HG03135 (cell line): ENCODE measurements around the gene ENKD1.

Experiments used
- ATAC-seq: cut with Tn5 transposase; IDR thresholded peaks from one replicate; pipeline ENCODE4 v1.9.1; 2021; ENCODE audit warnings: mild to moderate bottlenecking, moderate library complexity; ENCODE audit not compliant: unreplicated experiment

ENKD1 gene

GRCh38 chr16:67679935-67680897, 13.7 kb upstream of the ENKD1 start:
- no peak for ATAC-seq

GRCh38 chr16:67678354-67679023, 11.9 kb upstream of the ENKD1 start:
- ATAC-seq = no peak

GRCh38 chr16:67677712-67678111, 11.2 kb upstream of the ENKD1 start:
- ATAC-seq = no peak

GRCh38 chr16:67676939-67677338, 10.4 kb upstream of the ENKD1 start:
- ATAC-seq = no peak

- ATAC-seq = no peak
Observed at GRCh38 chr16:67676516-67676915, 10.0 kb upstream of the ENKD1 start.

- no peak for ATAC-seq
Observed at GRCh38 chr16:67675999-67676398, 9.4 kb upstream of the ENKD1 start.

- no peak for ATAC-seq
Observed at GRCh38 chr16:67675579-67675935, 9.0 kb upstream of the ENKD1 start.

- ATAC-seq = no peak
Observed at GRCh38 chr16:67674851-67675578, 8.5 kb upstream of the ENKD1 start.

- ATAC-seq = no peak
Observed at GRCh38 chr16:67673712-67674580, 7.4 kb upstream of the ENKD1 start.

- no peak for ATAC-seq
Observed at GRCh38 chr16:67672739-67673662, 6.5 kb upstream of the ENKD1 start.

- no peak for ATAC-seq
Observed at GRCh38 chr16:67672306-67672705, 5.8 kb upstream of the ENKD1 start.

GRCh38 chr16:67669499-67670101, 3.0 kb upstream of the ENKD1 start:
- ATAC-seq = no peak

- no peak for ATAC-seq
Observed at GRCh38 chr16:67668495-67669157, 2.1 kb upstream of the ENKD1 start.

- peak; percentile 66 for ATAC-seq
Observed at GRCh38 chr16:67667817-67668494, 1.4 kb upstream of the ENKD1 start.

- no peak for ATAC-seq
Observed at GRCh38 chr16:67667453-67667816, 885 bp upstream of the ENKD1 start.

- no peak for ATAC-seq
Observed at GRCh38 chr16:67666032-67666551, 458 bp downstream of the ENKD1 start.

GRCh38 chr16:67665598-67665997, 952 bp downstream of the ENKD1 start:
- no peak for ATAC-seq

- ATAC-seq = no peak
Observed at GRCh38 chr16:67664871-67665270, 1.7 kb downstream of the ENKD1 start.
